Anterior cingulate cortex (tissue), 58 donors: ENCODE data around the gene SPARC.
"Not testable (repeated sequence)": the region's sequence is repeated elsewhere in the genome, so short reads cannot be mapped to it uniquely, and the experiment has no call there.

Experiments
- DNase-seq, 58 donors: peaks; one replicate each; lab custom pipeline; 2025; lab: John Stamatoyannopoulos, UW

SPARC gene

GRCh38 chr5:151686674-151687407, at the start of gene SPARC:
Gene SPARC (minus strand): TSS chr5:151686915. CDS start chr5:151676188, 10,727 bp downstream.
- DNase-seq: peak in 48 of 58 donors; percentile 8 to 81 (median 46)

DNA sequence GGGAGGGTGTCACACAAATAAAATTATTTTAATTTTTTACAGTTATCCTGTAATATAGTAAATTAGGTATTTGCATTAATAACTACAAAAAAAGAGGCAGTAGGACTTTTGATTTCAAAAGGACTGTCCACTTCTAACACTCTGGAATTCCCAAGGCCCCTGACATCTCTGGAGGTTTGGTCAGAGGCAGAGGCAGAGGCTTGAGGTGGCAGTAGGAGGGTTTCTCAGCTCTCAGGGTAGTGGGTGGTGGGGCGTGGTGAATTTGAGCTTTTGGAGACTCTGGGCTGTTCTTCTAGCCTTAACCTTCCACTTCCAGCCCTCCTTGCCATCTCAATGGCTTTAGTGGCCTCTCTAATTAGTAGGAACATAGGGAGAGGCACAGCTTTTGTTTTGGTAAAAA, 48.9 kb upstream of the SPARC start:
- DNase-seq: no peak

DNA sequence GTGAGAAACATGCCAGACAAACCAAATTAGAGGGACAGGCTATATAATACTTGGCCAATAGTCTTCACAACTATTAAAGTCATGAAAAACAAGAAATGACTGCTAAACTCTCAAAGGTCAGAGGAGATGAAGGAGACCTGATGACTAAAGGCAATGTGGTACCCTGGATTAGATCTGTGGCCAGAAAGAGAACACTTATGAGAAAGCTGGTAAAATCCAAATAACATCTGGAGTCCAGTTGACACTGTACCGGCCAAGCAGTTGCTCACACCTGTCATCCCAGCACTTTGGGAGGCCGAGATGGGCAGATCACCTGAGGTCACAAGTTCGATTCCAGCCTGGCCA, 47.3 kb upstream of the SPARC start:
- DNase-seq: no peak

DNA sequence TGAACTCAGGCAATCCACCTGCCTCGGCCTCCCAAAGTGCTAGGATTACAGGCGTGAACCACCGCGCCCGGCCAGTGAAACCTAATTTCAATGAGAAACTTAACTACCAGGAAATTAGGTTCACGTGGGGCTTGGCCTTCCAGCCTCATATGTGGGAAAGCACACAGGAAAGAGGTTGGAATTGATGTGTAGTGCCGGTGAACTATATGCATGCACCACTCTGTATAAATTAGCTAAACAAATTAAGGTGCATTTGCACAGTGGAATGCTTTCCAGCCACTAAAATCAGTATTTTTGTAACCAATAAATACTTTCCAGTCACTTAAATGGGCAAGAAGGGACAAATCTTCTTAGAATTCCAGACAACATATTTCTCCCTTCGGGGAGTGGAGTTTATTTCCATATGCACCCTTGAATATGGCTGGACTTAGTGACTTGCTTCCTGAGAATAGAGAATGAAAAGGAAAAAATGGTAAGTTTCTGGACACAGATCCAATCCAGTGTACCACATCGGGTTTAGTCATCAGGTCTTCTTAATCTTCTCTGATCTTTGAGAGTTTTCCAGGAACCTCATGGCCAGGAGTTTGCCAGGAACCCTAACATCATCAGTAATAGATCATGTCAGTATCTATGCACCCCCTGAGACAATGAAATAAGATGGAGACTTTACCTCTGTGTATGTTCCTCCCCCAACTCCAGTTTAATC, 46.8 kb upstream of the SPARC start:
- DNase-seq: no peak

DNA sequence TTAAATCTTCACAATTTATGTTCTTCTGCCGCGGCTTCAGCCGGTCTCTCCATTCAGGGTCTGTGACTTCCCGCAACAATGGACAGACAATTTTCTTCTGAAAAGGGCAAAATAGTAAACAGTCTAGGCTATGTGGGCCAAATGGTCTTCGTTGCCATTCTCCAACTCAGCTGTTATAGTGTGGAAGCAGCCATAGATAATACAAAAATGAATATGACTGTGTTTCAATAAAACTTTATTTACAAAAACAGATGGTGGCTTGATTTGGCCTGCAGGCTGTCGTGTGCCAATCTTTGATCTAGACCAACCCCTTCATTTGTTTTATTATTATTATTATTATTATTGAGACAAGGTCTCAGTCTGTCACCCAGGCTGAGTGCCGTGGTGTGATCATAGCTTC, 43.7 kb upstream of the SPARC start:
- no peak for DNase-seq

GRCh38 chr5:151729597-151729996, 42.9 kb upstream of the SPARC start:
- DNase-seq: not testable (repeated sequence)

- peak in 36 of 58 donors; percentile 6 to 80 (median 38) for DNase-seq
Observed at GRCh38 chr5:151724360-151724759, 37.6 kb upstream of the SPARC start.

- no peak for DNase-seq
Observed at GRCh38 chr5:151722546-151722945, 35.8 kb upstream of the SPARC start.

DNA sequence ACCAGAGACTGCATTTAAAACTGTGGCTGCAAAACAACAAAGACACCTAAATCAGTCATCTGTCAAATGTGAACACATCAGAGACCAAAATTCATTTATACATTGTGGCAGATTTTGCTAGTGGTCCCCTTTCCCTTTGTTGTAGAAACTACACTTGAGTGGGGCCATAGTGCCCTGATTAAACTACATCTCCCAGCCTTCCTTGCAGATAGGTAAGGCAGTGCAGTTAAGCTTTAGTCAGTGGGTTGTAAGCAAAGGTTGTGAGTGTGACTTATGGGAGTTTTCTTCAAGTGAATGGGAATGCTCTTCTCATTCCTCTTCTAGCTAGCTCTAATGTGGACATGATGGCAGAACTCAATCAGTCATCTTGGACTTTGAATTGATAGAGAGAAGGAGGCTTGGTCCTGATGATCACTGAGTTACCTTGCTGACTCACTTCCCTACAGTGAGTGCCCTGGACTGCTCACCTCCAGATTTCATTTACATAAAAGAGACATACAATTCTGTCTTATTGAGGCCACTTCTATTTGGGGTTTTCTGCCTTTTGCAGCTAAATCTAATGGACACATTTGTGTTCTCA, 35.2 kb upstream of the SPARC start:
- DNase-seq: no peak

DNA sequence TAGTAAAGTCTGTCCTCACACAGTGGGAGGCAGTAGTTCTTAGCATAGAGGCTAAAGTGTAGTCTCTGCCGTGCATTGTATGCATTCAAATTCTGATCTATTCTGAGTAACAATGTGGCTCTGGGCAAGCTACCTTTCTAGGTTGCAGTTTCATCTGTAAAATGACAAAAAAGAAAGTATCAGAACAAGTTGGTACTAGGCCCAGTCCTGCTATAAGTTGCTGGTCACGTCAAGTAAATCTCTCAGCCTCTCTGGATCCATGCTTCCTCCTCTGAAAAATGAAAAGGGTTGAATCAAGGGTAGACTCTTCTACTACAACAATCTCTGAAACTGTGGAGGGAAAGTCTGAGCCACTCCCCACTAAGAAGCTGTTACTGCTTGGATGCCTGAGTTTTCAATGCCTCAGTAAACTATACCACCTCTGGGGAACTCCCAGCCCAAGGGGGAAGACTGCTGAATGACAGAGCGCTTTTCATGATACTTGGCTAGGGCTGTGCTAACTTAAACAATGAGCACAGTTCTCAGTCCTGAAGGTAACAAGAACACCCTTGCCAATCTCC, 34.5 kb upstream of the SPARC start:
- DNase-seq: no peak

DNA sequence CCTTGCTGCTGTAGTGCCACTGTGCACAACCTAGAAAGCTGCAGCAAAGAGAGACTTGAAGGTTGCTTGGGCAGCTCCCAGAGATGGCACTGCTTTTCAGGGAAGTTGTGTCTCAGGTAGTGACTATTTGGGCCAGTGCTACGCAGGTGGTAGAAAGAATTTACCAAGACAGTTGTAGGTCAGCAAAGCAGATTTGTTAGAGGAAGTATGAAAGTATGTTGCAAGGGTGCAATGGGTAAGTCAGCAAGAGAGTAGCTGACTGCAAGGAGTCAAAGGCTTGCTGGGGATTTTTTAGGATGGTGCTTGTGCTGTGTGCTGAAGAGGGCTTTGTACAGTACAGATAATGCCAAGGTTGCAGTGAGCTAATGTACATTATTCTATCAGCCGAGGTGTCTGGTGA, 33.5 kb upstream of the SPARC start:
- DNase-seq: no peak

GRCh38 chr5:151719228-151720000, 32.7 kb upstream of the SPARC start:
- DNase-seq: peak in 5 of 58 donors; percentile 6 to 12 (median 10)

DNA sequence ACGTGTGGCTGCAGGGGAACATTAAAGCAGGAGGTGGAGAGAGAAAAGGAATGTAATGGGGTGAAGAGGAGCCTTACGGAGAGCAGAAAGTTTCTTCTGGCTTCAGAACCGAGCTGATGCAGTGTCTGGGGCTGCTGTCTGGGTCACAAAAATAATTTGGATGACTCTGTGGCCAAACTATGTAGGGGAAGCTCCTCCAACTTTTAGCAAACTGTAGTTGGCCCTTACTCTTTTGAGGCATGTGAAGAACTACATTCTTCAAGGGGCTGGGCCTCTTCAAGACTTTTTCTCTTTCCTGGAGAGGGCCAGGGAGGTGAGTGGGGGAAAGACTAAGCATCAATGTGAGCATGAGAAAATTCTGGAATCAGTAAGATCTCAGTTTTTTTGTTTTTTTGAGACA, 31.9 kb upstream of the SPARC start:
- DNase-seq: no peak

DNA sequence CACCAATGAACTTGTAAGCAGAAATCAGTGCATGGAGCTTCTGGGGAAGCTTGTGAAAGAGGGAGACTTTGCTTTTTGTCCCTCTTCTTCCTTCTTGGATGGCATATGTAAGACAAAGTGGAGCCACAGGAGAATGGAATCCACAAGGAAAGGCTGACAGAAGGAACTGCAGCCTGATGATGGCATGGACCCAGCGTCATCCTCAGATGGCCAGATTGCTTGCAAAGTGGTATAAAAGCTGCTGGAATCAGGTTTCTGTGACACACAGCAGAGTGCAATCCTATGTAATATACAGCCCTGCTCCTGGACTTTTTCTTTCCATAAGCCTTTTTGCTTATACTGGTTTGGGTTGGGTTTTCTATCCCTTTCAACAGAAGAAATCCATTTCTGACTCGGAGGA, 31.4 kb upstream of the SPARC start:
- peak in 3 of 58 donors; percentile 7 to 12 (median 8) for DNase-seq

DNA sequence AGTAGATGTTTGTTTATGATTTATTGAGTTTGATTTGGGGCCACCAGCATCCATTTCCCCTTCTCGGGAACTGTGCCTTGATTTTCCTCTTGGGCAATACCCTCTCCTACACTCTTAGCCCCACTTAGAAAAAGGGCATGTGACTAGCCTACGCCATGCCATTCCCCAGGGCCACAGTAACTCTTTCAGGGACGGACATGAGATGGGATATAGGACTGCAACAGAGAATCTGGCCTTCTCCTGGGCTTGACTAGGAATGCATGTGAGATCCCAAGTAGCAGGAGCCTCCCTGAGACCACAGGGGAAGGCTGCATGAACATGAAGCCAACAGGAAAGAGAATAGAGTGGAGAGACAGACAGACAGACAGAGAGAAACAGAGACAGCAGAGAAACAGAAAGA, 30.7 kb upstream of the SPARC start:
- DNase-seq: no peak

DNA sequence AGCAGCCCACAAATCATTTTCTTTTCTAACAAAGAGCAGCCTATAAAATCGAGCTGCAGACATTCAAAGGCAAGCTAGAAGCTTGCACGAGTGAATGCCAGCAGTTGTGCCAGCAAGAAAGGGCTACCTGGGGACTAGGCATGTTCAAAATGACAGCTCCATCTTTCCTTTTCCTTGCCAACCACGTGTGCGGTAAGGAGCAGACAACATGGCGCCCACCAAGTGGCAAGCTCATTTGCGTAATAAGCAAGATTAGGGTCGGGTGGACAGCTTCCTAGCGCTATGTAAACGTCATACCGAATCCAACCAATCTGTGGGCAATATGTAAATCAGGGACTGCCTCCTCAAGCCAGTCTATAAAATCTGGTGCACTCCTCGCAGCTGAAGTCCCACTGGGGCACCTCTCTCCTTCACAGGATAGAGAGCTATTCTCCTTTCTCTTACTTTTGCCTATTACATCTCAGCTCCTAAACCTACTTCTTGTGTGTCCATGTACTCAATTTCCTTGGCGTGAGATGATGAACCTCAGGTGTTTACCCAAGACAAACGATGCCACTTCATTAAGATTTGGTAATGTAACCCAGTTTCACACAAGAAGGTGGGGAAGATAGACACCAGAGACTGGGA, 22.5 kb upstream of the SPARC start:
- no peak for DNase-seq

DNA sequence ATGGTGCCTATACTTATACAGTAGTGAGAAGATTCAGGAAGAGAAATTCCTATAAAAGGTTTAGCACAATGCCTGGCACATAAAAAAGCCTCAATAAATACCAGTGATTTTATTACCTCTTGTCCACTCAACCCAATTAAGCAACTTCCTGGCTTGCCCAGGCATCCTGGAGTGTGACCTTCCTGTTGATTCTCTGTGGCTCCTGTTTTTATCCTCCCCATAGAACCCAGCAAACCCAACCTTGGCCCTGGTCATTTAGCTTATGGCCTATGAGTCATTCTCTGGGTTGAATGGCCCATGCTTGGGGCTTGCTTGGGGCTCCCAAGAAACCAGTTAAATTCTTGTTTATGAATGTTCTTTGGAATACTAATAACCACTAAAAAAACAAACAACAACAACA, 21.4 kb upstream of the SPARC start:
- no peak for DNase-seq

DNA sequence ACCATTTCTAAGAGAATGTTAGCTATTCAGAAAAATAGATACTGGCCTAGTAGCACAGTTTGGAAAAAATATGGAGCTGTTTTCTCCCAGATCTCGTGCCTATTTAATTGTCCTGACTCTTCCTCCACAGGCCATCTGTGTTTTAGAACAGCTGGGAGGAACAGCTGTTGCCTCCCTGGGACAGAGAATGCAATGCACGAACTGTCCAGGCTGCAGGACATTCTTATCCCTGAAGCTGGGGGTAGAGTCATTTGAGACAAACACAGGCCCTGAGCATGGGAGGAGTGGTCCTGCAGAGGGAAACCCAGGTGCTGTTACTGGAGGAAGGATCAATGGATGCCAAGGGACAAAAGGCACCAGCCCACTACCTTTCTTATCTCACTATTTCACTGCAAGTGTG, 20.9 kb upstream of the SPARC start:
- DNase-seq: no peak

DNA sequence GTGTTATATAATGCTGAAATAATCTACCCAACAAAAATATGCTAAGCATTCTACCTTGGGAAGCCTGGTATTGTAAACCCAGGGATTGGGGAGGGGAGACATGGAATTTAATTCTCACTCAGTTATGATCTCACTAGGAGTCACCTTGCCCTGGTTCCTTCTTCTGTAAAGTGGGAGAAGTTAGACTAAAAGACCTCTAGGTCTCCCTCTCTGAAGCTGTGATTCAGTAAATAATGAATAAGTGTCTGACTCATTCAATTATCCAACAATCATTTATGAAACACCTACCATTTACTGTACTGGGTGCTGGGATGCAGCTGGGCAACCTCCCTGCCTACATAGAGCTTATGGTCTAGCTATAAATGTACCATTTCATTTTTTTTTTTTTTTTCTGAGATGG, 20.2 kb upstream of the SPARC start:
- DNase-seq: no peak

GRCh38 chr5:151703780-151704179, 17.1 kb upstream of the SPARC start:
- DNase-seq: no peak
